ENCODE data around the gene CYP4A11. TPM values are rescaled to one million over a fixed set of nuclear protein-coding genes. Genes with fewer than 3 reads are reported as not detected.
"Not testable (repeated sequence)": the region's sequence is repeated elsewhere in the genome, so short reads cannot be mapped to it uniquely, and the experiment has no call there.

CYP4A11 gene
- total RNA-seq, 2 experiments from 2014 or later, result not detected

DNA sequence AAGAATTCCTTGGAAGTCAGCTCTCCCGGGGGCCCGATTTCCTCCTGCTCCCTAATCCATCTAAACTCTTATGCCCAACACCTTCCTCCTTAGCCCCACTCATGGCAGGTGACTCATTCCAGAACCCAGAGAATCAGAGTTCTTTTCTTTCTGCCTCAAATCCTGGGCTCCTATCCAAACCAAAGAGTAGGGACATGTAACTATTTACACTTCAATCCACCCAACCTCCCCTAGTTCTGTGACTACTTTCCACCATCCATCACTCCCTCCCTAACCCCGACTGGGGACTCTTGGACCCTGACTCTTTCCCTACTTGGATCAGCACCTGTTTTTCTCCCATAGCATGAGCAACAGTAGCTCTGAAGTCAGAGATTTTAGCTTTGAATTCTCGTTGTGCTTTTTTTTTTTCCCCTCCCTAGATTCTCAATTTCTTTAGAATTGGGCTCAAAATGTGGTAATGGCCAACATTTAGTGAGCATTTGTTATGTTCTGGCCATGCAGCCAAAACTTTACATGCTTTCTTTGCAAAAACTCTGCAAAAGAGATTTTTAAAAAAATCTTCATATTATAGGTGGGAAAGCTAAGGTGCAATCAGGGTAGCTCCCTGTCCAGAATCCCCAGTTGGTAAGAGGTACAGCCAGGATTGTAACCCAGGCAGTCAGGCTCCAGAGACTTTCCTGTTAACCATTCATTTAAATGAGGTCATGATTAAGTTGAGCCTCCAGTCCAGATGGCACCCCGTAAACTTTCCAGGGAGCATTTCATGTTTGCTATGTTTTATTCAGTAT, 7.5 kb upstream of the CYP4A11 start:
- ChIA-PET POLR2A (no interaction called here), CTCF (interaction anchor here (0.6 kb wide), 1 partner anchor 762 kb away, joined by 3 read pairs; no protein-coding TSS in a partner anchor)
- peaks cover 8% of the 10 kb centered on the region for H3K27me3 Mint-ChIP-seq
- no peaks in the 10 kb centered on the region for H3K4me1 Mint-ChIP-seq (ENCODE audit: low read depth)
- no peaks in the 10 kb centered on the region for H3K9me3 Mint-ChIP-seq
- intact Hi-C loops (cut with micrococcal nuclease), result no loop called here
- no peak overlapping the region for H3K27ac Mint-ChIP-seq
- no peak overlapping the region for H3K4me3 Mint-ChIP-seq
- H3K36me3 Mint-ChIP-seq, result no peaks in the 10 kb centered on the region
- DNase-seq, result no peak

DNA sequence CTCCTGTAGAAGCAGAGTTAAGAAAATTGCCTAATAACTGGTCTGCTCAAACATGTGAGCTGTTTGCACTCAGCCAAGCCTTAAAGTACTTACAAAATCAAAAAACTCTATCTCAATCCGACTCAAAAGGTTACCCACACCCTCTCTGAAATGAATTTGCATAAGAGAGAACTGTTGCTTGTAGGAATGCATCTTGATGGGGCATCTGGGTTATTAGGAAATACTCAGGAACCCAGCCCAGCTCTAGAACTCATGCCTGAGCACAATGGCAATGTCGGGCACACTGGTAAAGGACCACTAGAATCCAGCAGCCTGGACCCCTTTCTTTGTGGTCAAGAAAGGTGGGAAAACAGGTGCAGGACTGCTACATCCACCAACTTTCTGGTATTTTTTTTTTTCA, 6.4 kb upstream of the CYP4A11 start:
- H3K4me1 Mint-ChIP-seq (ENCODE audit: low read depth); H3K4me3 Mint-ChIP-seq; DNase-seq; intact Hi-C loops (cut with micrococcal nuclease); H3K27me3 Mint-ChIP-seq; CTCF ChIA-PET; H3K36me3 Mint-ChIP-seq; POLR2A ChIA-PET; H3K9me3 Mint-ChIP-seq; H3K27ac Mint-ChIP-seq: not testable (repeated sequence)

DNA sequence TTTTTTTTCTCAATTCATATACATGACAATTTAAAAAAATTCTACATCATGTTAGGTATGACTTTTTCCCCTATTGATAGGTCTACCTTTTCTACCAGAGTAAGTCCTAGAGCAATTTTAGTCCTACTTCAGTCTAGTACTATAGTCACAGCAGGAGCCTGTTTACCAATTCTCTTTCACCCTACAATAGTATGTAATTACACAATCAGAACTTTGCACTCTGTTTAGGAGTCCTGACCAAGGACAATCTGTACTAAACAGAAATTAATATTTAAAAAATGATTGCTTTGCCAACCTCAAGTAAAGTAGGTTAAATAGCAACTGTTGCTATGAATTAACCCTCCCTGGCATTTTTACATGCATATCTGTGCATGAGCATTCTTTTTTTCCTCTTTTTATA, 810 bp upstream of the CYP4A11 start:
- CTCF ChIA-PET, result no interaction called here
- H3K4me1 Mint-ChIP-seq (ENCODE audit: low read depth), result no peaks in the 10 kb centered on the region
- H3K27me3 Mint-ChIP-seq, result peaks cover 2% of the 10 kb centered on the region
- intact Hi-C loops (cut with micrococcal nuclease), result no loop called here
- DNase-seq, result no peak
- POLR2A ChIA-PET, result no interaction called here
- H3K27ac Mint-ChIP-seq, result no peak overlapping the region
- H3K9me3 Mint-ChIP-seq, result no peaks in the 10 kb centered on the region
- H3K4me3 Mint-ChIP-seq, result no peak overlapping the region
- no peaks in the 10 kb centered on the region for H3K36me3 Mint-ChIP-seq

DNA sequence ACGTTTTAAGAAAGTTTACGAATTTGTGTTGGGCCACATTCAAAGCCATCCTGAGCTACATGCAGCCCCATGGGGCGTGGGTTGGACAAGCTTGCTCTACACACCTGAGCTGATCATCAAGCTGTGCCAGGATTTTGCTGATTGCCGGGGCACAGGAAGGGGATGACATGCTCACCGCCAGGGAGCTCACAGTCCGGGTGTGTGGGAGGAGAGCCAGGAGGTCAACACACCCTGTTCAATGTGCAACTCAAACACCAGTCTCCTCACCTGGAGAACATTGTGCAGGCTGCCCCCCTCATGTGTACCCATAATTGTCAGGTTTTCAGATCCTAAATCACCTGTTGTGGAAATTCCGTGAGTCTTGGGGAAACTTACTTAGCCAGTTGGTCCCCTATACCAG, 969 bp downstream of the CYP4A11 start:
- no peak overlapping the region for H3K4me3 Mint-ChIP-seq
- no peak for DNase-seq
- no peaks in the 10 kb centered on the region for H3K4me1 Mint-ChIP-seq (ENCODE audit: low read depth)
- no peaks in the 10 kb centered on the region for H3K36me3 Mint-ChIP-seq
- ChIA-PET POLR2A (no interaction called here), CTCF (no interaction called here)
- H3K9me3 Mint-ChIP-seq, result no peaks in the 10 kb centered on the region
- H3K27me3 Mint-ChIP-seq, result peaks cover 2% of the 10 kb centered on the region
- no peak overlapping the region for H3K27ac Mint-ChIP-seq
- intact Hi-C loops (cut with micrococcal nuclease), result no loop called here

DNA sequence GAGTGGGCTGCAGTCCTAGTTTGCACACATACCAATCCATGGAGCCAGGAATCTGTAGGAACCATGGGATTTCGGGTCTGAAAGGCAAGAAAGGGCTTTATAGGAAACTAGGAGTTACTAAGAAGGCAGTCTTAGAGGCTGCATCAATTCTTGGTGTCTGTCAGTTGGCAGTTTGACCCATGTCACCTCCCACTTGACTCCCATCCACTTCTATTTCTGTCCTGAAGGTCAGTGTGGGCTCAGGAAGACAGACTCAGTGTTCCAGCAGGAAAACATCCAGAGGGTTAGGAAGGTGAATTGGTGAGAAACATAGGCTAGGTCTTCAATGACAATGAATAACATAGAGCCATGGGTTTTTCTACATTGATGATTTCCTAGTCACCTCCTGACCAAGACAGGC, 4.0 kb downstream of the CYP4A11 start:
- Mint-ChIP-seq H3K27me3 (no peaks in the 10 kb centered on the region), H3K36me3 (no peaks in the 10 kb centered on the region), H3K9me3 (no peaks in the 10 kb centered on the region), H3K27ac (no peak overlapping the region), H3K4me3 (no peak overlapping the region), H3K4me1 (ENCODE audit: low read depth) (no peaks in the 10 kb centered on the region)
- no peak for DNase-seq
- POLR2A ChIA-PET, result no interaction called here
- intact Hi-C loops (cut with micrococcal nuclease), result no loop called here
- CTCF ChIA-PET, result no interaction called here

DNA sequence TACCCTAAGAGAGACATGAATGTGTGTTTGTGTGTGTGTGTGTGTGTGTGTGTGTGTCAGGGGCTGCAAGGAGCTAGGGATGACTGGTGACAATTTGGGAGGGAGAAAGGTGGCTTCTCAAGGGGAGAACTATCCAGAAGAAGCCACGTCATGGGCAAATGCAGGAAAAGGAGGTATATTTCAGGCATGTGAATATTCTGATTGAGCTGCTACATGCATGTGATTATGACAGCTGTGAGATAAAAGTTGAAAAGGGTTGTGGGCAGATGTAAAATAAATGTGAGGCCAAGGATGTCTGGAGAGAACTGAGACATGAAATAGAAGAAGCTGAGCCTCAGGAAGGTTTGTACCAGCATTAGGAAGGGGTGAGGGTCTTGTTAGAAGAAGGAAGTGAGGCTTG, 4.5 kb downstream of the CYP4A11 start:
- no peak overlapping the region for H3K27ac Mint-ChIP-seq
- no peak for DNase-seq
- H3K4me3 Mint-ChIP-seq, result no peak overlapping the region
- no peaks in the 10 kb centered on the region for H3K27me3 Mint-ChIP-seq
- H3K36me3 Mint-ChIP-seq, result no peaks in the 10 kb centered on the region
- no peaks in the 10 kb centered on the region for H3K9me3 Mint-ChIP-seq
- POLR2A ChIA-PET, result no interaction called here
- CTCF ChIA-PET, result no interaction called here
- intact Hi-C loops (cut with micrococcal nuclease), result no loop called here
- no peaks in the 10 kb centered on the region for H3K4me1 Mint-ChIP-seq (ENCODE audit: low read depth)

DNA sequence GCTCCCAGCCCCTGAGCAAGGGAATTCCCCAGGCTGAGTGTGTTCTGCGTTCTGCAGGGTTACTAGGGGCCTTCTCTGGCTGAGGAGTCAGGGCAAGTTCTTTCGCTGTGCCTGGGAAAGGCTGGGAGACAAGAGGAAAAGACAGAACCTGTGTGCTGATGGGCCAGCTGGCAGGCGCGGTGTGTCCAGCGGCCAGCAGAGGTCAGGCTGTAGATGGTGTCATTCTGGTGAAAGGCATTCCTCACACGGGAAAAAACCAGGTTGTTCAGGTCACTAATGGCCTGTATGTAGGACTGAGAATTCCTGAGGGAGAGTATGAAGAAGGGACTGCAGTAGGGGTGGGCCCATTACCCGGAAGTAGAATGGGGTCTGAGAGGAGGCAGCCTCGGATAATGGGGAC, 6.4 kb downstream of the CYP4A11 start:
- intact Hi-C loops (cut with micrococcal nuclease); DNase-seq; POLR2A ChIA-PET: not testable (repeated sequence)

DNA sequence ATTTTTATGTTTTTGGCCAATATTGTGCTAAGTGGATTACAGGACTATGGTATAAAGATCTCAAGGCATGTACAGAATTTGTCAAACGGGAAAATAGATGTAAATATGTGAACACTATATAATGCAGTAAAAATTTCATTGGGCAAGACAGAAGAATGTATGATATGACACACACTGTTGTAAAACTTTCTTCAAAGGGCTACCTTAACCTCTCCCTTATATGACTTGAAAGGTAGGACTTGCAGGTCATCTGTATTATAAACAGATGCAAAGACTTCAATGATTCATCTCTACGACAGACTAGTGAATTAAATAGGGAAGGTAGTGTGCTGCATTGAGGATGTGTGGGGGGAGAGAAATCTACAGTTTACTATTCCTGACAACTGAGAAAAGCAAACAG, 9.3 kb downstream of the CYP4A11 start:
- H3K4me3 Mint-ChIP-seq; DNase-seq; CTCF ChIA-PET; H3K27ac Mint-ChIP-seq; POLR2A ChIA-PET; H3K36me3 Mint-ChIP-seq; H3K9me3 Mint-ChIP-seq; intact Hi-C loops (cut with micrococcal nuclease); H3K4me1 Mint-ChIP-seq (ENCODE audit: low read depth): not testable (repeated sequence)
- H3K27me3 Mint-ChIP-seq, result peaks cover 13% of the 10 kb centered on the region

More for the DNA sequence above, 6.4 kb downstream of the CYP4A11 start:
- H3K27ac Mint-ChIP-seq; H3K4me3 Mint-ChIP-seq; CTCF ChIA-PET; H3K4me1 Mint-ChIP-seq (ENCODE audit: low read depth); H3K27me3 Mint-ChIP-seq; H3K9me3 Mint-ChIP-seq; H3K36me3 Mint-ChIP-seq: not testable (repeated sequence)

DNA sequence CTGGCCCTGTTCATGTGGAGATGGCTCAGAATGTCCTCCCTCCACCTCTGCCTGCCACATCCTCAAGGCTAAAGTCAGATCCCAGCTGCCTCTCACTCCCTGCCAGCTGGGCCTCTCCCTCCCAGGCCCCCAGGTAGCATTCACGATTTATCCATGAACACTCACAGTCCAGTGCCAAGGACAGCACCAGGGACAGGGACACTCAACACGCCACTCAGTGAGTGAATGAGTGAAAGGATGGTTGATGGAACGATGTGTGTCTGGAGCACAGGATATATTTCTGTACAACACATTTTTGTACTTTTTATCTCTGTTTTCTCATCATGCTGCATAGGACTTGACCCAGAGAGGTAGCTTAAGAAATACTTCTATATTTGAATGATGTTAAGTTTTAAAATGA, 10.1 kb downstream of the CYP4A11 start:
- Mint-ChIP-seq H3K27ac (no peak overlapping the region), H3K27me3 (peaks cover 20% of the 10 kb centered on the region), H3K4me3 (no peak overlapping the region), H3K9me3 (no peaks in the 10 kb centered on the region), H3K4me1 (ENCODE audit: low read depth) (no peaks in the 10 kb centered on the region), H3K36me3 (no peaks in the 10 kb centered on the region)
- CTCF ChIA-PET, result no interaction called here
- POLR2A ChIA-PET, result no interaction called here
- no peak for DNase-seq
- intact Hi-C loops (cut with micrococcal nuclease), result no loop called here

DNA sequence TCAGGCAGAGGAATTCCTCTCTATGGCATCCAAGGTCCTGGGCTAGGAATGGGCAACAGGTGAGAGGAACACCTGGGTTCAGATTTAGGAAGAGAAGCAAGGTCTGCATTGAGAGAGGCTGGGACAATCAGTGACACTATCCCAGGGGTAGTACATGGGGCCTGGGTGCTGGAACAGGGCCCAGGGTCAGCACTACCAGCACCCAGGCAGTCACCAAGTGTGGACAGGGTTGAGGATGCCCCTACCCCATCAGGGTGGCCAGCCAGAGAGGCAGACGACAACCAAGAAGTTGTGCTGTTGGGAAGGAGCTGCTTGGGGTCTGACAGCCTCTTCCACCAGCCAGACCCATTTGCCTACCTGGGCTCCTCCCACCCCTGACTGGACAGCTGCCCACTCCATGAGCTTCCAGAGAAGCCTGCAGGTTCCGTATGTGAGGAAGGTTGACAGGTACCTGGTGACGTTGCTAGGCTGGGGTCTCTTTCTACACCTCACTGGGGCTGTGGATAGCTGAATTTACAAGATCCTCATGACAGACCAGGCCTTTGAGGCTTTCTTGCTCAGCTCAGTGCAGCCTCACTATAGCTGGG, 13.9 kb downstream of the CYP4A11 start:
- H3K27me3 Mint-ChIP-seq, result peaks cover 36% of the 10 kb centered on the region
- no peak for DNase-seq
- H3K4me1 Mint-ChIP-seq (ENCODE audit: low read depth), result no peaks in the 10 kb centered on the region
- H3K4me3 Mint-ChIP-seq, result no peak overlapping the region
- ChIA-PET POLR2A (no interaction called here), CTCF (no interaction called here)
- peaks cover 7% of the 10 kb centered on the region for H3K9me3 Mint-ChIP-seq
- no peak overlapping the region for H3K27ac Mint-ChIP-seq
- intact Hi-C loops (cut with micrococcal nuclease), result no loop called here
- H3K36me3 Mint-ChIP-seq, result no peaks in the 10 kb centered on the region

DNA sequence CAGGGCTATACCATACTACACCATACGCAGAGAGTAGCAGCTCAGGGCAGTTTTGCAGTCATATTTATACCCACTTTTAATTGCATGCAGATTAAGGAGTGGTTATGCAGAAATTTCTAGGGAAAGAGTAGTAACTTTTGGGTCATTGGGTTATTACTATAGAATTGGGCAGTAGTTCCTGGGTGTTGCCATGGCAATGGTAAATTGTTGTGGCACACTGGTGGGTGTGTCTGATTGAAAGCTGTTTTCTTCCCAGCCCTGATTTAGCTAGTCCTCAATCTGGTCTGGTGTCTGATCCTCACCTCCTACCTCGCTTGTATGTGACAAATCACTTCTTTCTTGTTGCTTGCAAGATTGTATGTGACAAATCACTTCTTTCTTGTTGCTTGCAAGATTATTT, 30.5 kb downstream of the CYP4A11 start:
- Mint-ChIP-seq H3K36me3 (no peaks in the 10 kb centered on the region), H3K27ac (no peak overlapping the region), H3K4me1 (ENCODE audit: low read depth) (no peaks in the 10 kb centered on the region), H3K4me3 (no peak overlapping the region), H3K9me3 (peaks cover 13% of the 10 kb centered on the region), H3K27me3 (no peaks in the 10 kb centered on the region)
- DNase-seq, result no peak
- intact Hi-C loops (cut with micrococcal nuclease), result no loop called here
- CTCF ChIA-PET, result no interaction called here
- POLR2A ChIA-PET, result no interaction called here

DNA sequence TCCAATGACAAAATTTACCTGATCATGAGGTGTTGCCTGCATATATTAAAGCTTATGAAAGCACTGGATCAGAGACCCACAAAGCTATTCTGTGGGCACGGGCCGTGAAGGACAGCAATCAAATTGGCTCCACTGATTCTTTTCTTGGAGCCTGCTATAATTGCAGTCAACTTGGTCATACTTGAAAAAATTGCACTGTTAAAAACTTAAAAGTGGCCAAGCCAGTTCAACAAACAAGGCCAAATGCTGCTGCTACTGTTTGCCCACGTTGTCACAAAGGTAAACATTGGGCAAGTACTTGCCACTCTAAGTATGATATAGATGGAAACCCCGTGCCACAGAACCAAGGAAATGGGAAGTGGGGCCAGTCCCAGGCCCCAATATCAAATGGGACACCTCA, 37.8 kb downstream of the CYP4A11 start:
- ChIA-PET POLR2A (no interaction called here), CTCF (no interaction called here)
- no peaks in the 10 kb centered on the region for H3K27me3 Mint-ChIP-seq
- no peak overlapping the region for H3K4me3 Mint-ChIP-seq
- no peak overlapping the region for H3K27ac Mint-ChIP-seq
- intact Hi-C loops (cut with micrococcal nuclease), result no loop called here
- H3K9me3 Mint-ChIP-seq, result peaks cover 19% of the 10 kb centered on the region
- no peaks in the 10 kb centered on the region for H3K4me1 Mint-ChIP-seq (ENCODE audit: low read depth)
- DNase-seq, result no peak
- H3K36me3 Mint-ChIP-seq, result no peaks in the 10 kb centered on the region

DNA sequence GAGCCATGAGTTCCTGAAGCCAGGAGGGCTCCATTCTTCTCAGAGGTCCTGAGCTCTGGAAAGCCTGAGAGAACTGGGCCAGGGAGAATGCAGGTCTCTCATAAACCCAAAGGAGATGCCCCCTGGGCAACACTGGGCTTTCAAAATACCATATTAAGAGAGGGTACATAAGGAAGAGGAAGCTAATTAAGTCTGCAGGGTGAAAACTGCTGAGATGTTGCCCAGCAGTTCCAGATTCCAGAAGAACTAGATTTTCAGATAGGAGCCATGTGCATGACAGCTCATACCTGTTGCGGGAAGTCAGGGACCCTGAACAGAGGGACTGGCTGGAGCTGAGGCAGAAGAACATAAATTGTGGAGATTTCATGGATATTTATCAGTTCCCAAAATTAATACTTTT, 40.9 kb downstream of the CYP4A11 start:
- intact Hi-C loops (cut with micrococcal nuclease), result no loop called here
- Mint-ChIP-seq H3K27ac (no peak overlapping the region), H3K36me3 (no peaks in the 10 kb centered on the region), H3K9me3 (peaks cover 6% of the 10 kb centered on the region), H3K4me1 (ENCODE audit: low read depth) (no peaks in the 10 kb centered on the region), H3K4me3 (no peak overlapping the region), H3K27me3 (no peaks in the 10 kb centered on the region)
- ChIA-PET POLR2A (interaction anchor here (0.6 kb wide), 1 partner anchor 118 kb away, joined by 4 read pairs; no protein-coding TSS in a partner anchor), CTCF (no interaction called here)
- DNase-seq, result no peak

Data from activated CD4-positive, alpha-beta memory T cell treated with anti-CD3 and anti-CD28 coated beads for 36 hours (primary cell).